Measurements from ENCODE around the gene PPM1H. TPM values are rescaled to one million over a fixed set of nuclear protein-coding genes. Genes with fewer than 3 reads are reported as not detected.

The PPM1H gene
- total and polyA plus RNA-seq, 4 donors = 2.3 to 7.2 (median 4.1) TPM

- Histone ChIP-seq H3K4me1 (ENCODE audit: control insufficient read depth in 4 of 4, insufficient read depth in 4 of 4, low read length in 3 of 4) (no peaks in the 10 kb centered on the region), H3K9ac (ENCODE audit: low read depth in 1 of 2, low read length in 2 of 2) (no peak overlapping the region), H3K9me3 (ENCODE audit: control insufficient read depth in 4 of 4, low read length in 3 of 4) (peaks cover 3 to 8% (median 5%) of the 10 kb centered on the region in 4 donors), H3K27ac (ENCODE audit: low read depth in 1 of 2, low read length in 2 of 2) (no peak overlapping the region), H3K36me3 (ENCODE audit: control insufficient read depth in 4 of 4, insufficient read depth in 3 of 4, low read depth in 1 of 4, low read length in 3 of 4) (peaks cover 0 to 2% (median 0%) of the 10 kb centered on the region in 4 donors), H3K27me3 (ENCODE audit: control insufficient read depth in 4 of 4, insufficient read depth in 4 of 4, low read length in 3 of 4) (no peaks in the 10 kb centered on the region), H3K4me3 (ENCODE audit: low read depth in 1 of 3, low read length in 3 of 3) (no peak overlapping the region)
- no peak for DNase-seq (ENCODE audit: low spot score)
- WGBS = 80% methylated on average over 3 of the region's 3 CpGs
- TF ChIP-seq NR2F2 (IDR thresholded peaks at IDR 0.05) (no peak), FOXA2 (IDR thresholded peaks at IDR 0.05) (no peak), SP1 (IDR thresholded peaks at IDR 0.05) (no peak)
Observed at GRCh38 chr12:62679608-62680007, 255.3 kb downstream of the PPM1H start.

- Histone ChIP-seq H3K4me1 (ENCODE audit: control insufficient read depth in 4 of 4, insufficient read depth in 4 of 4, low read length in 3 of 4) (no peaks in the 10 kb centered on the region), H3K27ac (ENCODE audit: low read depth in 1 of 2, low read length in 2 of 2) (no peak overlapping the region), H3K36me3 (ENCODE audit: control insufficient read depth in 4 of 4, insufficient read depth in 3 of 4, low read depth in 1 of 4, low read length in 3 of 4) (peaks cover 0 to 2% (median 0%) of the 10 kb centered on the region in 4 donors), H3K27me3 (ENCODE audit: control insufficient read depth in 4 of 4, insufficient read depth in 4 of 4, low read length in 3 of 4) (no peaks in the 10 kb centered on the region), H3K9me3 (ENCODE audit: control insufficient read depth in 4 of 4, low read length in 3 of 4) (peaks cover 3 to 8% (median 5%) of the 10 kb centered on the region in 4 donors), H3K9ac (ENCODE audit: low read depth in 1 of 2, low read length in 2 of 2) (no peak overlapping the region), H3K4me3 (ENCODE audit: low read depth in 1 of 3, low read length in 3 of 3) (no peak overlapping the region)
- TF ChIP-seq YY1 (IDR thresholded peaks at IDR 0.05) (no peak), RXRA (IDR thresholded peaks at IDR 0.05) (no peak), TAF1 (conservative IDR thresholded peaks at IDR 0.05) (no peak), REST (IDR thresholded peaks at IDR 0.05) (no peak), GABPA (IDR thresholded peaks at IDR 0.05 in 1 of 2, conservative IDR thresholded peaks at IDR 0.05 in 1 of 2) (no peak), SP1 (IDR thresholded peaks at IDR 0.05) (no peak), FOXA1 (IDR thresholded peaks at IDR 0.05) (no peak)
- no peak for DNase-seq (ENCODE audit: low spot score)
- 97% methylated on average over 7 of the region's 7 CpGs for WGBS
Observed at GRCh38 chr12:62677355-62677754, 257.6 kb downstream of the PPM1H start.

- Histone ChIP-seq H3K27ac (ENCODE audit: low read depth in 1 of 2, low read length in 2 of 2) (no peak overlapping the region), H3K4me3 (ENCODE audit: low read depth in 1 of 3, low read length in 3 of 3) (no peak overlapping the region), H3K9me3 (ENCODE audit: control insufficient read depth in 4 of 4, low read length in 3 of 4) (peaks cover 3 to 8% (median 5%) of the 10 kb centered on the region in 4 donors), H3K9ac (ENCODE audit: low read depth in 1 of 2, low read length in 2 of 2) (no peak overlapping the region), H3K27me3 (ENCODE audit: control insufficient read depth in 4 of 4, insufficient read depth in 4 of 4, low read length in 3 of 4) (no peaks in the 10 kb centered on the region), H3K36me3 (ENCODE audit: control insufficient read depth in 4 of 4, insufficient read depth in 3 of 4, low read depth in 1 of 4, low read length in 3 of 4) (peaks cover 0 to 2% (median 0%) of the 10 kb centered on the region in 4 donors), H3K4me1 (ENCODE audit: control insufficient read depth in 4 of 4, insufficient read depth in 4 of 4, low read length in 3 of 4) (no peaks in the 10 kb centered on the region)
- WGBS = 96% methylated on average over 11 of the region's 11 CpGs
- DNase-seq (ENCODE audit: low spot score) = no peak
- TF ChIP-seq REST (IDR thresholded peaks at IDR 0.05) (no peak), ATF3 (IDR thresholded peaks at IDR 0.05) (no peak), TAF1 (conservative IDR thresholded peaks at IDR 0.05) (no peak), HNF4G (IDR thresholded peaks at IDR 0.05) (no peak), YY1 (IDR thresholded peaks at IDR 0.05) (no peak), FOXA2 (IDR thresholded peaks at IDR 0.05) (no peak), ZBTB33 (IDR thresholded peaks at IDR 0.05) (no peak), HNF4A (conservative IDR thresholded peaks at IDR 0.05) (no peak), CTCF (IDR thresholded peaks at IDR 0.05; ENCODE audit: low read depth, low read length, missing input control) (no peak), FOXA1 (IDR thresholded peaks at IDR 0.05) (no peak), EGR1 (IDR thresholded peaks at IDR 0.05; ENCODE audit: low read depth in 2 of 2) (no peak), GABPA (IDR thresholded peaks at IDR 0.05 in 1 of 2, conservative IDR thresholded peaks at IDR 0.05 in 1 of 2) (no peak)
Observed at GRCh38 chr12:62676521-62677307, 258.2 kb downstream of the PPM1H start.

Measured in liver (tissue), 9 donors.